Common myeloid progenitor, CD34-positive (primary cell): Measurements from ENCODE around the gene TMIGD3.
A peak's percentile ranks its signal among the peaks of the same experiment; 100 is the strongest.

Experiments used
- CTCF ChIA-PET: fragments of 350-600 bp; sonication (Branson Sonifier 250); formaldehyde crosslinking; loops from one replicate; lab custom pipeline; 2021; ENCODE audit warnings: antibody characterized with exemption; lab: Charles Lee
- POLR2A ChIA-PET: fragments of 350-600 bp; sonication (Branson Sonifier 250); formaldehyde crosslinking; loops from one replicate; lab custom pipeline; 2021; ENCODE audit warnings: antibody characterized with exemption; lab: Charles Lee
- DNase-seq, 3 donors: peaks; one replicate each; pipeline versions ENCODE4 v3.0.0 to v3.0.0-alpha.2; 2013
- H3K27ac ChIP-seq, 2 experiments: 1 replicate in 1 of 2; 2 replicates in 1 of 2; pipeline ENCODE4 v1.7.0; 2013; ENCODE audit warnings: inconsistent platforms in 2 of 2, low read length in 2 of 2, mild to moderate bottlenecking in 2 of 2, low read depth in 1 of 2, moderate library complexity in 1 of 2; ENCODE audit not compliant: severe bottlenecking in 2 of 2, insufficient read depth in 1 of 2, poor library complexity in 1 of 2
- H3K27me3 ChIP-seq, 5 experiments: replicated peaks in 2 of 5; 1 replicate in 3 of 5; 2 replicates in 2 of 5; pipeline versions ENCODE4 v1.6.1 to v1.7.0; 2013; ENCODE audit warnings: low read length in 4 of 5, mild to moderate bottlenecking in 2 of 5, moderate library complexity in 2 of 5, inconsistent platforms in 1 of 5; ENCODE audit not compliant: insufficient read depth in 5 of 5, control insufficient read depth in 4 of 5
- H3K36me3 ChIP-seq, 4 experiments: 1 replicate in 2 of 4; 2 replicates in 2 of 4; pipeline versions ENCODE4 v1.6.1 to v1.7.0; 2013; ENCODE audit warnings: low read length in 3 of 4, control low read depth in 1 of 4, mild to moderate bottlenecking in 1 of 4; ENCODE audit not compliant: control insufficient read depth in 4 of 4, insufficient read depth in 4 of 4
- H3K4me1 ChIP-seq, 4 experiments: 1 replicate in 3 of 4; 2 replicates in 1 of 4; pipeline versions ENCODE4 v1.6.1 to v1.7.1; 2013; ENCODE audit warnings: low read length in 3 of 4, mild to moderate bottlenecking in 3 of 4, control low read depth in 1 of 4, inconsistent platforms in 1 of 4, moderate library complexity in 1 of 4; ENCODE audit not compliant: control insufficient read depth in 4 of 4, insufficient read depth in 4 of 4; ENCODE audit errors: control extremely low read depth in 1 of 4
- H3K4me3 ChIP-seq, 7 experiments: 1 replicate in 4 of 7; 2 replicates in 3 of 7; pipeline versions ENCODE4 v1.5.1 to v1.7.0; 2013; ENCODE audit warnings: mild to moderate bottlenecking in 7 of 7, low read length in 6 of 7, moderate library complexity in 6 of 7, inconsistent platforms in 2 of 7, low read depth in 2 of 7, control low read depth in 1 of 7; ENCODE audit not compliant: insufficient read depth in 4 of 7, control insufficient read depth in 1 of 7; ENCODE audit errors: extremely low read depth in 1 of 7
- H3K9me3 ChIP-seq, 5 experiments: 1 replicate in 4 of 5; 2 replicates in 1 of 5; pipeline versions ENCODE4 v1.6.1 to v1.7.1; 2013; ENCODE audit warnings: low read length in 4 of 5, mild to moderate bottlenecking in 2 of 5, inconsistent platforms in 1 of 5, low read depth in 1 of 5, moderate library complexity in 1 of 5; ENCODE audit not compliant: control insufficient read depth in 4 of 5, insufficient read depth in 2 of 5; ENCODE audit errors: control extremely low read depth in 1 of 5
- WGBS: methylation state at CpG from one replicate; pipeline ENCODE4 v1.1.5; 2013; ENCODE audit not compliant: insufficient coverage; 5-methylcytosine and 5-hydroxymethylcytosine counted together

Gene TMIGD3

DNA sequence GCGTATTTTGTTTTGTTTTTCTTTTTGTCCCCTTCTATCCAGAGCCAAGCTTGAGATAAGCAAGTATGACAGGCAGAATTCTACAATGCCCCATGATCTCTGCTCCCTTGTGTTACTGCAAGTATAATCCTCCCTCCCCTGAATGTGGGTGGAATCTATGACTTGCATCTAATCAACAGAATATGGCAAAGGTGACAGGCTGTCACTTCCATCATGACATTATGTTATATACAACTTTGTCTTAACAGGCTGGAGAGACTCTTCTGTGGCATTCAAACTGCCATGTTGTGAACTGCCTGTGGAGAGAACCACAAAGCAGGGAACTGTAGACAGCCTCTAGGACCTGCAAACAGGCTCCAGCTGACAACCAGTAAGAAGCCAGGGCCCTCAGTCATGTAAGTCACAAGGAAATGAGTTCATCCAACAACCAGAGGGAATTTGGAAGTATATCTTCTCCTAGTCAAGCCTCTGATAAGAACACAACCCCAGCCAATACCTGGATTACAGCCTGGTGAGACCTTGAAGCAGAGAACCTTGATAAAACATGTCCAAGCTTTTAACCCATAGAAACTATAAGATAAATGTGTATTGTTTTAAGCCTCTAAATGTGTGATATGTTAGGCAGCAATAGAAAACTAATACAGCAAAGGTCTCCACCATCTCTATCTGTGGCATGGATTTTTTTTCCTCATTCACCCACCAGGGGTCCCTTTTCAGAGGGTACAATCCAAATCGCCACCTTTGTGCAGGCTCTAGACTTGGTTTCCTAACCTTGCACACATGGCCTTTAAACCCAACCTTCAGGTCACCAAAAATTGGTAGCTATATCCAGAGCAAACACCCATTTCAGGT lies 35.3 kb downstream of the TMIGD3 start:
- POLR2A ChIA-PET, result no interaction called here

DNA sequence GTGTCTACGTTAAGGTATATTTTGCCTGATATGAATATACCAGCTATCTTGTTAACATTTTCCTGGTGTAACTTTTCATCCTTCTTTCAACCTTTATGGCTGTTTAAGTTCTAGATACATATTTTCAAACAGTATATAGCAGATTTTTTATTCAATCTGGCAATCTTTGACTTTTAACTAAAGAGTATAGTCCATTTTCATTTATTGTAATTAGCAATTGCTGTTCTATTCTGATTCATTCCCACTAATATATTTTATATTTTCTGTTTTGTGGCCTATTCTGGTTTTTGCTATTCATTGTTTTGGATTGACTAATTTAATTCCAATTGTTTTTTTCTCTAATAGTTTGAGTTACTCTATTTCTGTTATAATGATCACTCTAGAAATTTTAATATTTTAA lies 37.0 kb downstream of the TMIGD3 start:
- Histone ChIP-seq H3K36me3 (peaks cover 2 to 21% (median 11%) of the 10 kb centered on the region in 4 experiments), H3K9me3 (no peaks in the 10 kb centered on the region), H3K4me1 (peaks cover 14 to 32% (median 17%) of the 10 kb centered on the region in 4 experiments), H3K27ac (no peak overlapping the region), H3K4me3 (no peak overlapping the region), H3K27me3 (no peaks in the 10 kb centered on the region)
- WGBS, result no CpG with 5 or more reads among the region's 1 CpG
- POLR2A ChIA-PET, result no interaction called here
- CTCF ChIA-PET, result interaction anchor here (1.5 to 3.0 kb wide), 2 partner anchors 9 to 17 kb away, joined by 3 to 10 read pairs; partner anchors contain the start of gene ATP5PB
- DNase-seq, result no peak

More for the DNA sequence above, 35.3 kb downstream of the TMIGD3 start:
- H3K27ac ChIP-seq, result peak overlapping the region in 1 of 2 experiments; percentile 63
- H3K9me3 ChIP-seq, result no peaks in the 10 kb centered on the region
- peaks cover 2 to 10% (median 3%) of the 10 kb centered on the region in 4 experiments for H3K36me3 ChIP-seq
- WGBS, result 100% methylated on average over 1 of the region's 2 CpGs
- peaks cover 23 to 48% (median 28%) of the 10 kb centered on the region in 4 experiments for H3K4me1 ChIP-seq
- no peak overlapping the region for H3K4me3 ChIP-seq
- DNase-seq, result no peak
- CTCF ChIA-PET, result interaction anchor here (0.9 to 3.0 kb wide), 8 partner anchors 9 to 190 kb away, joined by 3 to 10 read pairs (median 4); no protein-coding TSS in a partner anchor
- no peaks in the 10 kb centered on the region for H3K27me3 ChIP-seq

DNA sequence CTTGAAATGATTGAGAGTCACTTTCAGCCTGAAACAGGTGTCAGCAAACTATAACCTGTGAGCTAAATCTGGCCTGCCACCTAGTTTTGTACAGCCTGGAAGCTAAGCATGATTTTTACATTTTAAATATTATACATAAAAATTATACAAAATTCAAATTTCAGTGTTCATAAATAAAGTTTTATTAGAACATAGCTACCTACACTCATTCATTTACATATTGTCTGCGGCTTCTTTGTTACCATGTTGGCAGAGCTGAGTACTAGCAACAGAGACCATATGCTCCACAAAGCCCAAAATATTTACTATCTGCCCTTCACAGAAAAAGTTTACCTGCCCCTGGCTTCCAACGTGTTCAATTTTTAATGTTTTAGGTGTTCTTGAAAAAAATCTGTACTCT lies 37.7 kb downstream of the TMIGD3 start:
- Histone ChIP-seq H3K9me3 (no peaks in the 10 kb centered on the region), H3K36me3 (peaks cover 2 to 26% (median 13%) of the 10 kb centered on the region in 4 experiments), H3K4me1 (peaks cover 10 to 25% (median 11%) of the 10 kb centered on the region in 4 experiments), H3K4me3 (no peak overlapping the region), H3K27me3 (no peaks in the 10 kb centered on the region), H3K27ac (no peak overlapping the region)
- POLR2A ChIA-PET, result interaction anchor here (1.4 kb wide), 1 partner anchor 14 kb away, joined by 7 read pairs; no protein-coding TSS in a partner anchor
- CTCF ChIA-PET, result interaction anchor here (0.9 to 1.5 kb wide), 4 partner anchors 13 to 42 kb away, joined by 3 to 4 read pairs (median 3); partner anchors contain the start of gene ATP5PB
- no peak for DNase-seq
- 100% methylated on average over 1 of the region's 2 CpGs for WGBS

DNA sequence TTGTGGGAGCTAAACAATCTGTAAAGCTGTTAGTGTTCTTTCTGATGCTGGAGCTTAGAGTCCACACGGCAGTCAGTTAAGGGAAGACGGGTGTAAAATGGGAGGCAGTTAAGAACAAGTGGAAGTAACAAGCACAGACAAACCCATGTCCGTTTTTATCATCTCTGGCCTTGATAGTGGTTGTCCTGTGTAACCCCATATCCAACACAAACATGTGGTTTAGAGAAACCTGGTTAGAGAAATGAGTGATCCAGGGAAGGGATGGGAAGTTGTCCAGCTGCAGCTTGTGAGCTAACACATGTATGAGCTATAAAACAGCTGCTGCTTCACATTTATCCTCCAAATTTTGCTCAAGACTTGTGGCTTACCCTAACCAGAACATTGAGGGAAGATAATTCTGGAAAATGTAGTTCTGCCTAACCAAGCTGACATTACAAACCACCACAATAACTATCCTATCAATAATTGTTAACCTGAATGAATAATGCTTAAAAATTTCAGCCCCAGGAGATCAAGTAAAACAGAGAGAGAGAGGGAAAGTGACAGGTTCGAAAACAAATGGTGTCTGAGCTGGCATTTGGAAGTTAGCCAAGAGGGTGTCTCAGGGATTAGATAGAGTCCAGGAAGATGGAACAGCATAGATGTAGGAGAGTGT lies 40.3 kb downstream of the TMIGD3 start:
- peaks cover 8 to 48% (median 30%) of the 10 kb centered on the region in 4 experiments for H3K36me3 ChIP-seq
- H3K4me3 ChIP-seq, result no peak overlapping the region
- H3K27me3 ChIP-seq, result no peaks in the 10 kb centered on the region
- H3K27ac ChIP-seq, result no peak overlapping the region
- 100% methylated on average over 1 of the region's 4 CpGs for WGBS
- H3K4me1 ChIP-seq, result no peaks in the 10 kb centered on the region
- ChIA-PET CTCF (interaction anchor here (0.9 to 3.1 kb wide), 6 partner anchors 8 to 251 kb away, joined by 3 to 12 read pairs (median 4); no protein-coding TSS in a partner anchor), POLR2A (interaction anchor here (0.5 to 0.9 kb wide), 2 partner anchors 15 to 252 kb away, joined by 3 to 4 read pairs; no protein-coding TSS in a partner anchor)
- no peaks in the 10 kb centered on the region for H3K9me3 ChIP-seq
- DNase-seq, result no peak

DNA sequence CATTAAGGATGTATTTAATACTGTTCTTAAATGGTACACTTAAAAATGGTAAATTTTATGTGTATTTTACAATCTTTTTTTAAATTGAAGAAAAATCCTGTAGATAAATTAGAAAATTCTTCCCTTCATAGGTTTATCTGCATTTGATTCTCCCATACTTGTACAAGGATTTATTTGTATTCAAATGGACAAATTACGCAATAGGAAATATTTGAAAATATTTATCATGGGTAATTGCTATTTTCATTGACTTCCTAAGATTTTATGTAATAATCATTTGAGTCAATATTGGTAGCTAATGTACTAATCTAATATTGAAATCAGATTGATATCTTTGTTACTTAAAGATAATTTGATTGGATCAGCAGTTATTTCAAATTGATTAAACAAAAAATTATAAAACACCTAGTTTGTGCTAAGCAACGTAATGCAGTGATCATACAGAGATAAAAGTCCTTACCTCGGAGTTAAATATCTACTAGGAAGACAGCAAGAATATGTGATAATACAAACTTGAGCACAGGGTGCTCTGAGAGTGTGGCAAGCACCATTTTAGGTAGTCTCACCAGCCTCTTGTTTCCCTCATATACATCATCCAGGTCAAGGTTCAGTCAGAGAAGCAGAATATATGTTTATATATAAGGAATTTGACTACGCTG lies 40.9 kb downstream of the TMIGD3 start:
- Histone ChIP-seq H3K36me3 (peaks cover 8 to 55% (median 35%) of the 10 kb centered on the region in 4 experiments), H3K9me3 (no peaks in the 10 kb centered on the region), H3K4me3 (no peak overlapping the region), H3K27me3 (no peaks in the 10 kb centered on the region), H3K4me1 (no peaks in the 10 kb centered on the region), H3K27ac (no peak overlapping the region)
- POLR2A ChIA-PET, result no interaction called here
- WGBS, result 100% methylated on average over 1 of the region's 4 CpGs
- DNase-seq, result no peak
- CTCF ChIA-PET, result interaction anchor here (0.9 to 3.1 kb wide), 6 partner anchors 9 to 252 kb away, joined by 3 to 12 read pairs (median 4); no protein-coding TSS in a partner anchor

DNA sequence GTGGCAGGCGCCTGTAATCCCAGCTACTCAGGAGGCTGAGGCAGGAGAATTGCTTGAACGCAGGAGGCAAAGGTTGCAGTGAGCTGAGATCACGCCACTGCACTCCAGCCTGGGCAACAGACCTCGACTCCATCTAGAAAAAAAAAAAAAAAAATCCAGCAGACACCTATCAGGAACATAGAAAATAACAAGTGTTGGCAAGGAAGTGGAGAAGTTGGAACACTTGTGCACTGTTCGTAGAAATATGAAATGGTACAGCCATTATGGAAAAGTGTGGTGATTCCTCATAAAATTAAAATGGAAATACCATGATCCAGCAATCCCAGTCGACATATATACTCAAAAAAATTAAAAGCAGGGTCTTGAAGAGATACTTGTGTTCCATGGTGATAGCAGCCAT lies 41.7 kb downstream of the TMIGD3 start:
- ChIA-PET POLR2A (no interaction called here), CTCF (interaction anchor here (1.2 to 3.1 kb wide), 3 partner anchors 9 to 15 kb away, joined by 3 to 12 read pairs (median 11); no protein-coding TSS in a partner anchor)
- 93% methylated on average over 2 of the region's 6 CpGs for WGBS
- DNase-seq, result no peak
- no peaks in the 10 kb centered on the region for H3K4me1 ChIP-seq
- H3K27ac ChIP-seq, result no peak overlapping the region
- H3K36me3 ChIP-seq, result peaks cover 10 to 62% (median 41%) of the 10 kb centered on the region in 4 experiments
- no peaks in the 10 kb centered on the region for H3K27me3 ChIP-seq
- no peak overlapping the region for H3K4me3 ChIP-seq
- H3K9me3 ChIP-seq, result no peaks in the 10 kb centered on the region
